GM13977 (cell line): Measurements from ENCODE around the gene RAI14.

Source experiments
- DNase-seq: peaks from one replicate; pipeline ENCODE4 v3.0.0; 2012; ENCODE audit warnings: low spot score
- CTCF ChIP-seq: IDR thresholded peaks from 2 replicates; pipeline ENCODE4 v1.5.1; 2012; ENCODE audit warnings: mild to moderate bottlenecking, control low read depth; ENCODE audit not compliant: insufficient read depth; ENCODE audit errors: extremely low read depth, missing control alignments
- in situ Hi-C: fragments of 300-500 bp; cut with MboI; formaldehyde crosslinking; loops from one replicate; pipeline ENCODE4 v1.12.0; 2022; ENCODE audit warnings: low sequenced_read_pairs, low pct_unique_long_range_greater_than_20kb, mixed read lengths, inconsistent platforms; ENCODE audit not compliant: unreplicated experiment

Gene RAI14

GRCh38 chr5:34709861-34710673 lies 53.9 kb downstream of the RAI14 start:
- TF ChIP-seq CTCF = no peak
- no peak for DNase-seq
- in situ Hi-C loops = no loop called here

- no peak for TF ChIP-seq CTCF
- DNase-seq = no peak
- in situ Hi-C loops = no loop called here
Observed at GRCh38 chr5:34712565-34712964, 56.4 kb downstream of the RAI14 start.

GRCh38 chr5:34715711-34716110 lies 59.6 kb downstream of the RAI14 start:
- TF ChIP-seq CTCF = no peak
- DNase-seq = no peak
- in situ Hi-C loops = no loop called here

GRCh38 chr5:34716986-34717385 lies 60.9 kb downstream of the RAI14 start:
- DNase-seq = no peak
- in situ Hi-C loops = no loop called here
- TF ChIP-seq CTCF = no peak

GRCh38 chr5:34717426-34718327 lies 61.5 kb downstream of the RAI14 start:
- no peak for TF ChIP-seq CTCF
- in situ Hi-C loops = no loop called here
- DNase-seq = no peak

- no peak for TF ChIP-seq CTCF
- DNase-seq = no peak
- in situ Hi-C loops = no loop called here
Observed at GRCh38 chr5:34718516-34718915, 62.4 kb downstream of the RAI14 start.
